Measurements from ENCODE around the gene TFR2. TPM values are rescaled to one million over a fixed set of nuclear protein-coding genes. Genes with fewer than 3 reads are reported as not detected.

The TFR2 gene
- total and polyA plus RNA-seq, 2 of the 13 experiments (the other 11 are each of a cell fraction or from before 2014, with no cell fraction given): 36.9 to 64.2 TPM

GRCh38 chr7:100655908-100656674 is 14.7 kb upstream of the TFR2 start, which contains the start of gene ACTL6B (continued):
- no peak for TF ChIP-seq FUBP1 (CRISPR knock-in tag; IDR thresholded peaks at IDR 0.05; ENCODE audit: borderline replicate concordance)
- no peak for TF ChIP-seq SP4 (CRISPR knock-in tag; IDR thresholded peaks at IDR 0.05)
- TF ChIP-seq ZBTB21 (CRISPR knock-in tag; IDR thresholded peaks at IDR 0.05): no peak
- TF ChIP-seq SKI (IDR thresholded peaks at IDR 0.05; ENCODE audit: partially characterized antibody): no peak
- no peak for TF ChIP-seq PTBP1 (IDR thresholded peaks at IDR 0.05; ENCODE audit: low read depth, low read length, poor library complexity, severe bottlenecking)
- TF ChIP-seq HMG20A (CRISPR knock-in tag; IDR thresholded peaks at IDR 0.05; ENCODE audit: borderline replicate concordance): no peak
- no peak for TF ChIP-seq NFIB (CRISPR knock-in tag; IDR thresholded peaks at IDR 0.05; ENCODE audit: borderline replicate concordance)
- TF ChIP-seq ZNF20 (CRISPR knock-in tag; IDR thresholded peaks at IDR 0.05): no peak
- TF ChIP-seq RXRB (CRISPR knock-in tag; IDR thresholded peaks at IDR 0.05; ENCODE audit: borderline replicate concordance): peak; percentile 50; the same call in 1 of the 2 replicates
- peak; percentile 66 for TF ChIP-seq ZNF878 (CRISPR knock-in tag; IDR thresholded peaks at IDR 0.05)
- TF ChIP-seq HNF4A (CRISPR knock-in tag; IDR thresholded peaks at IDR 0.05): no peak
- no peak for TF ChIP-seq FOXJ3 (CRISPR knock-in tag; IDR thresholded peaks at IDR 0.05; ENCODE audit: borderline replicate concordance)
- no peak for TF ChIP-seq POLR2A (IDR thresholded peaks at IDR 0.05; ENCODE audit: insufficient read depth in 1 of 2, low read depth in 2 of 2, low read length in 2 of 2)
- no peak for TF ChIP-seq ZNF530 (CRISPR knock-in tag; IDR thresholded peaks at IDR 0.05; ENCODE audit: low read depth)
- no peak for TF ChIP-seq PPARG (CRISPR knock-in tag; conservative IDR thresholded peaks at IDR 0.05)
- TF ChIP-seq POLR2G (IDR thresholded peaks at IDR 0.05; ENCODE audit: low read depth, low read length): no peak
- TF ChIP-seq YEATS4 (CRISPR knock-in tag; IDR thresholded peaks at IDR 0.05; ENCODE audit: borderline replicate concordance): no peak
- TF ChIP-seq ZNF569 (CRISPR knock-in tag; IDR thresholded peaks at IDR 0.05; ENCODE audit: borderline replicate concordance): no peak
- TF ChIP-seq ZNF180 (CRISPR knock-in tag; IDR thresholded peaks at IDR 0.05; ENCODE audit: borderline replicate concordance, low read depth): no peak
- peak; percentile 63; the same call in 1 of the 2 replicates for TF ChIP-seq GFI1 (CRISPR knock-in tag; IDR thresholded peaks at IDR 0.05; ENCODE audit: borderline replicate concordance)
- no peak for TF ChIP-seq BHLHE40 (IDR thresholded peaks at IDR 0.05; ENCODE audit: low read length)
- TF ChIP-seq GATAD2A (CRISPR knock-in tag; IDR thresholded peaks at IDR 0.05): no peak
- no peak for TF ChIP-seq PHF8 (CRISPR knock-in tag; IDR thresholded peaks at IDR 0.05)
- peak in 1 of 2 experiments; percentile 87; a peak in 2 of 4 replicates for TF ChIP-seq KLF16 (CRISPR knock-in tag; IDR thresholded peaks at IDR 0.05)
- TF ChIP-seq ARNTL (CRISPR knock-in tag; IDR thresholded peaks at IDR 0.05): no peak
- TF ChIP-seq ZSCAN5A (CRISPR knock-in tag; IDR thresholded peaks at IDR 0.05; ENCODE audit: borderline replicate concordance): no peak
- TF ChIP-seq ZBTB1 (CRISPR knock-in tag; IDR thresholded peaks at IDR 0.05; ENCODE audit: borderline replicate concordance): 0 out of 2 replicates have a peak, but pooled peaks have one; percentile 38
- peak; percentile 59; the same call in 1 of the 2 replicates for TF ChIP-seq TBX2 (CRISPR knock-in tag; IDR thresholded peaks at IDR 0.05; ENCODE audit: borderline replicate concordance)
- no peak for TF ChIP-seq MAX (IDR thresholded peaks at IDR 0.05)
- TF ChIP-seq ZNF713 (CRISPR knock-in tag; IDR thresholded peaks at IDR 0.05): no peak
